ENCODE measurements around the gene NUTF2. TPM values are rescaled to one million over a fixed set of nuclear protein-coding genes. Genes with fewer than 3 reads are reported as not detected.

NUTF2 gene
- total and polyA plus RNA-seq, 2 donors (not counting 1 experiment from before 2014, with no cell fraction given), result 50.1 to 87.3 TPM

DNA sequence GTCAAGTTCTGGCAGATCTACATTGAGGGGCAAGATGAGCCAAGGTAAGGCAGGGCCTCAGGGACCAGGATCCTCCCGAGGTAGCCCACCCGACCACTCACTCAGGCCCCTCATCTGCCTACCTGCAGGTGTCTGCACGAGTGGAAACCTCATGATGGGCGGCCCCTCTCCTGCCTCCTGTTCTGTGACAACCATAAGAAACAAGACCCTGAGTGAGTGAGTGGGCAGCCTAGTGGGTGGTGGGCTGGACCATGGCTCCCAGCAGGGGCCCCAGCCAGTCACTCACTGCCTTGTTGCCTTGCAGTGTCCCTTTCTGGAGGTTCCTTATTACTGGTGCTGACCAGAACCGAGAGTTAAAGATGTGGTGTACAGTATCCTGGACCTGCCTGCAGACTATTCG, 31.5 kb downstream of the NUTF2 start:
- peaks cover 16% of the 10 kb centered on the region in 2 donors for H3K4me1 ChIP-seq (ENCODE audit: control insufficient read depth in 2 of 2, insufficient read depth in 2 of 2, low read length in 2 of 2)
- CTCF ChIA-PET, result interaction anchor here (0.9 to 1.1 kb wide), 2 partner anchors 62 to 162 kb away, joined by 4 read pairs; no protein-coding TSS in a partner anchor
- H3K4me1 Mint-ChIP-seq, result peaks cover 24% of the 10 kb centered on the region

DNA sequence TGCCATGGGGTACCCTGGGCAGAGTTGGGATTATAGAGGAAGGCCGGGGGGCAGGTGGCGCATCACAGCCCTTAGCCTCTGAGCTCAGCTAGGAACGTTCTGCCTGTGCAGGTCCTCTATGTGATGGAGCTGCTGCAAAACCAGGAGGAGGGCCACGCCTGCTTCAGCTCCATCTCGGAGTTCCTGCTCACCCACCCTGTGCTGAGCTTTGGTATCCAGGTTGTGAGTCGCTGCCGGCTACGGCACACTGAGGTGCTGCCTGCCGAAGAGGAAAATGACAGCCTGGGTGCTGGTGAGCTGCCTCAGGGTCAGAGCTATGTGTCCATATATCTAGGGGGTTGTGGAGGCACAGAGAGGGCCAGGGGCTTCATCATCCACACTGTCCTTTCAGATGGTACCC, 32.1 kb downstream of the NUTF2 start:
- ChIA-PET POLR2A (no interaction called here), CTCF (interaction anchor here (0.8 to 0.9 kb wide), 2 partner anchors 62 to 162 kb away, joined by 4 to 6 read pairs; no protein-coding TSS in a partner anchor)
- Mint-ChIP-seq H3K27ac (no peak overlapping the region), H3K9me3 (ENCODE audit: insufficient read depth) (no peaks in the 10 kb centered on the region), H3K4me1 (peaks cover 19% of the 10 kb centered on the region), H3K4me3 (no peak overlapping the region), H3K27me3 (no peaks in the 10 kb centered on the region)
- TF ChIP-seq, protein P1, sequence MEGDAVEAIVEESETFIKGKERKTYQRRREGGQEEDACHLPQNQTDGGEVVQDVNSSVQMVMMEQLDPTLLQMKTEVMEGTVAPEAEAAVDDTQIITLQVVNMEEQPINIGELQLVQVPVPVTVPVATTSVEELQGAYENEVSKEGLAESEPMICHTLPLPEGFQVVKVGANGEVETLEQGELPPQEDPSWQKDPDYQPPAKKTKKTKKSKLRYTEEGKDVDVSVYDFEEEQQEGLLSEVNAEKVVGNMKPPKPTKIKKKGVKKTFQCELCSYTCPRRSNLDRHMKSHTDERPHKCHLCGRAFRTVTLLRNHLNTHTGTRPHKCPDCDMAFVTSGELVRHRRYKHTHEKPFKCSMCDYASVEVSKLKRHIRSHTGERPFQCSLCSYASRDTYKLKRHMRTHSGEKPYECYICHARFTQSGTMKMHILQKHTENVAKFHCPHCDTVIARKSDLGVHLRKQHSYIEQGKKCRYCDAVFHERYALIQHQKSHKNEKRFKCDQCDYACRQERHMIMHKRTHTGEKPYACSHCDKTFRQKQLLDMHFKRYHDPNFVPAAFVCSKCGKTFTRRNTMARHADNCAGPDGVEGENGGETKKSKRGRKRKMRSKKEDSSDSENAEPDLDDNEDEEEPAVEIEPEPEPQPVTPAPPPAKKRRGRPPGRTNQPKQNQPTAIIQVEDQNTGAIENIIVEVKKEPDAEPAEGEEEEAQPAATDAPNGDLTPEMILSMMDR (IDR thresholded peaks at IDR 0.05), result no peak
- no peak for TF ChIP-seq EZH2 (IDR thresholded peaks at IDR 0.05; ENCODE audit: borderline replicate concordance, insufficient read depth, low read depth, low read length, poor library complexity, severe bottlenecking)
- Histone ChIP-seq H3K4me3 (ENCODE audit: control extremely low read depth in 1 of 5, extremely low read depth in 1 of 5, insufficient read depth in 1 of 5, low read depth in 2 of 5, low read length in 4 of 5) (no peak overlapping the region), H3K36me3 (replicated peaks in 1 of 2; ENCODE audit: control extremely low read depth in 1 of 2, control insufficient read depth in 1 of 2, extremely low read depth in 1 of 2, insufficient read depth in 2 of 2, low read length in 1 of 2) (peaks cover 0 to 74% of the 10 kb centered on the region in 2 experiments), H3K9ac (ENCODE audit: low read length) (no peak overlapping the region), H3K27ac (ENCODE audit: low read length in 2 of 2) (no peak overlapping the region), H3K9me3 (ENCODE audit: control extremely low read depth in 1 of 3, control insufficient read depth in 2 of 3, insufficient read depth in 1 of 3, low read length in 2 of 3) (no peaks in the 10 kb centered on the region), H3K4me2 (replicated peaks; ENCODE audit: low read depth, low read length, poor library complexity, severe bottlenecking) (no peak overlapping the region), H3K27me3 (replicated peaks in 1 of 4; ENCODE audit: control extremely low read depth in 1 of 4, control insufficient read depth in 3 of 4, insufficient read depth in 4 of 4, low read length in 3 of 4) (no peaks in the 10 kb centered on the region), H3K4me1 (ENCODE audit: control insufficient read depth in 2 of 2, insufficient read depth in 2 of 2, low read length in 2 of 2) (peaks cover 10 to 13% of the 10 kb centered on the region in 2 donors), H2AFZ (ENCODE audit: insufficient read depth, low read depth, low read length, poor library complexity, severe bottlenecking) (no peak overlapping the region), H4K20me1 (ENCODE audit: control insufficient read depth, insufficient read depth, low read length, poor library complexity, severe bottlenecking) (peaks cover 27% of the 10 kb centered on the region), H3K79me2 (ENCODE audit: control insufficient read depth, insufficient read depth, low read length) (peaks cover 31% of the 10 kb centered on the region)
- 99% methylated on average over 8 of the region's 9 CpGs for WGBS (ENCODE audit: insufficient coverage)
- intact Hi-C loops (cut with micrococcal nuclease), result no loop called here
- DNase-seq (no peak), ATAC-seq (ENCODE audit: low read depth) (no peak)

More for the DNA sequence above, 31.5 kb downstream of the NUTF2 start:
- Mint-ChIP-seq H3K4me3 (no peak overlapping the region), H3K9me3 (ENCODE audit: insufficient read depth) (no peaks in the 10 kb centered on the region), H3K27ac (no peak overlapping the region), H3K27me3 (no peaks in the 10 kb centered on the region)
- H3K4me3 ChIP-seq (ENCODE audit: control extremely low read depth in 1 of 5, extremely low read depth in 1 of 5, insufficient read depth in 1 of 5, low read depth in 2 of 5, low read length in 4 of 5), result no peak overlapping the region
- H3K4me2 ChIP-seq (replicated peaks; ENCODE audit: low read depth, low read length, poor library complexity, severe bottlenecking), result no peak overlapping the region
- no peaks in the 10 kb centered on the region for H3K27me3 ChIP-seq (replicated peaks in 1 of 4; ENCODE audit: control extremely low read depth in 1 of 4, control insufficient read depth in 3 of 4, insufficient read depth in 4 of 4, low read length in 3 of 4)
- 90% methylated on average over 4 of the region's 6 CpGs for WGBS (ENCODE audit: insufficient coverage)
- POLR2A ChIA-PET, result no interaction called here
- H3K36me3 ChIP-seq (replicated peaks in 1 of 2; ENCODE audit: control extremely low read depth in 1 of 2, control insufficient read depth in 1 of 2, extremely low read depth in 1 of 2, insufficient read depth in 2 of 2, low read length in 1 of 2), result peaks cover 0 to 68% of the 10 kb centered on the region in 2 experiments
- ATAC-seq (ENCODE audit: low read depth) (no peak), DNase-seq (no peak)
- peaks cover 33% of the 10 kb centered on the region for H4K20me1 ChIP-seq (ENCODE audit: control insufficient read depth, insufficient read depth, low read length, poor library complexity, severe bottlenecking)
- H3K79me2 ChIP-seq (ENCODE audit: control insufficient read depth, insufficient read depth, low read length), result peaks cover 34% of the 10 kb centered on the region
- intact Hi-C loops (cut with micrococcal nuclease), result no loop called here
- no peak overlapping the region for H3K9ac ChIP-seq (ENCODE audit: low read length)
- no peak overlapping the region for H2AFZ ChIP-seq (ENCODE audit: insufficient read depth, low read depth, low read length, poor library complexity, severe bottlenecking)
- TF ChIP-seq, protein P1 (IDR thresholded peaks at IDR 0.05), result no peak
- no peak for TF ChIP-seq EZH2 (IDR thresholded peaks at IDR 0.05; ENCODE audit: borderline replicate concordance, insufficient read depth, low read depth, low read length, poor library complexity, severe bottlenecking)
- H3K27ac ChIP-seq (ENCODE audit: low read length in 2 of 2), result no peak overlapping the region
- H3K9me3 ChIP-seq (ENCODE audit: control extremely low read depth in 1 of 3, control insufficient read depth in 2 of 3, insufficient read depth in 1 of 3, low read length in 2 of 3), result no peaks in the 10 kb centered on the region
